Measurements from ENCODE around the gene NLRP4.

NLRP4 gene

DNA sequence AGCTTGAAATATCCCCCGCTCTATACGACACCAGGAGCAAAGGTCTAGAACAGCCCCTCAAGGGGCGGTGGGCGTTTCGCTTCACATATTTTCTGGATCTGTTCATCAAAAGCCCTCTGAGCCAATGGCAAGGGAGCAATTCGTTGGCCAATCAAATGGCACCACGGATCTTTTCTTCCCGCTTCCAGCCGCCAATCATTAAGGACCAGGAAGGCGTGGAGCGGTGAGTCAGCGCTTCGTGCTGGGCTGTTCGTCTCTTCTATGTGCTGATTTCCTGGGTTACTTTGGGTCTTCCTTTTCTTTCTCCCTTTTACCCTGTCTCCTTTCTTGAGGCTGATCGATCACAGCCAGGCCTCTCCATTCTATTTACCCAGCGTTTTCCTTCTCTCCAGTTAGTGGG, at the start of gene NLRP4:
NLRP4 (plus strand) TSS at position 201 of the 400 bp plus-strand sequence. CDS start 15,541 bp downstream, outside the sequence.
- no peaks in the 10 kb centered on the region for H3K9me2 ChIP-seq (replicated peaks; ENCODE audit: insufficient read depth, low read length)
- no peaks in the 10 kb centered on the region for H3K9me3 ChIP-seq (replicated peaks; ENCODE audit: insufficient read depth, low read length)
- TF ChIP-seq, protein P1, sequence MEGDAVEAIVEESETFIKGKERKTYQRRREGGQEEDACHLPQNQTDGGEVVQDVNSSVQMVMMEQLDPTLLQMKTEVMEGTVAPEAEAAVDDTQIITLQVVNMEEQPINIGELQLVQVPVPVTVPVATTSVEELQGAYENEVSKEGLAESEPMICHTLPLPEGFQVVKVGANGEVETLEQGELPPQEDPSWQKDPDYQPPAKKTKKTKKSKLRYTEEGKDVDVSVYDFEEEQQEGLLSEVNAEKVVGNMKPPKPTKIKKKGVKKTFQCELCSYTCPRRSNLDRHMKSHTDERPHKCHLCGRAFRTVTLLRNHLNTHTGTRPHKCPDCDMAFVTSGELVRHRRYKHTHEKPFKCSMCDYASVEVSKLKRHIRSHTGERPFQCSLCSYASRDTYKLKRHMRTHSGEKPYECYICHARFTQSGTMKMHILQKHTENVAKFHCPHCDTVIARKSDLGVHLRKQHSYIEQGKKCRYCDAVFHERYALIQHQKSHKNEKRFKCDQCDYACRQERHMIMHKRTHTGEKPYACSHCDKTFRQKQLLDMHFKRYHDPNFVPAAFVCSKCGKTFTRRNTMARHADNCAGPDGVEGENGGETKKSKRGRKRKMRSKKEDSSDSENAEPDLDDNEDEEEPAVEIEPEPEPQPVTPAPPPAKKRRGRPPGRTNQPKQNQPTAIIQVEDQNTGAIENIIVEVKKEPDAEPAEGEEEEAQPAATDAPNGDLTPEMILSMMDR (IDR thresholded peaks at IDR 0.05; ENCODE audit: low read length): no peak
- TF ChIP-seq EZH2 (optimal IDR thresholded peaks at IDR 0.05; ENCODE audit: low read depth, low read length) (no peak), EZH2phosphoT487 (IDR thresholded peaks at IDR 0.05; ENCODE audit: low read length) (no peak)
- peaks cover 32% of the 10 kb centered on the region for H3F3A ChIP-seq (ENCODE audit: insufficient read depth, low read length)
- H3K4me2 ChIP-seq (ENCODE audit: low read depth, low read length): no peak within 1 kb of the TSS
- no peak within 1 kb of the TSS for H3K27ac ChIP-seq (ENCODE audit: low read length)
- H2AFZ ChIP-seq (ENCODE audit: low read length): no peak within 1 kb of the TSS
- H4K20me1 ChIP-seq (ENCODE audit: insufficient read depth, low read length): no peaks in the 10 kb centered on the region
- H3K4me1 ChIP-seq (ENCODE audit: low read length): peaks cover 26% of the 10 kb centered on the region
- no peaks in the 10 kb centered on the region for H3K79me2 ChIP-seq (ENCODE audit: low read length)
- no peaks in the 10 kb centered on the region for H3K27me3 ChIP-seq (replicated peaks; ENCODE audit: insufficient read depth, low read length)
- DNase-seq: no peak
- H3K9ac ChIP-seq (ENCODE audit: low read length): no peak within 1 kb of the TSS
- no peak within 1 kb of the TSS for H3K4me3 ChIP-seq (ENCODE audit: low read length)
- H3K36me3 ChIP-seq (replicated peaks; ENCODE audit: insufficient read depth, low read length): no peaks in the 10 kb centered on the region; the same call in 1 of the 2 replicates

DNA sequence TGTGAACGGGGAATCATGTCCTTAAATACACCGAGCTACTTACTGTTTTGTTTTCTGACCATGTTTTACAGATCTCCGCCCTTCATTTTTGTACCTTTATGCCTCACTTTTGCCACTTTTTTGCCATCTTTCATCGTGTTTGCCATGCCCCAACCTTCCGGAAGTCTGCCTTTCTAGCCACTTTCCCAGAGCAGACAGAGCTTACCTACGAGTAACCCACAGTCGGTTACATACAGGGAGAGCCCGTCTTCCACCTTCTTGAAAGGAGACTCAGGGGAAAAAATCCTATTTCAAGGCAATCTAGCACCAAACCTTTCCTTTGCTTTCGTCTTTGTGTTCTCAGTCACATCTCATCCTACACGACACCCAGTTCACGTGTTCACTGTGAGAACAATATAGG, 41.3 kb upstream of the NLRP4 start:
- TF ChIP-seq EZH2phosphoT487 (IDR thresholded peaks at IDR 0.05; ENCODE audit: low read length) (no peak), EZH2 (optimal IDR thresholded peaks at IDR 0.05; ENCODE audit: low read depth, low read length) (no peak)
- TF ChIP-seq, protein P1 (IDR thresholded peaks at IDR 0.05; ENCODE audit: low read length): no peak
- Histone ChIP-seq H3K9me3 (replicated peaks; ENCODE audit: insufficient read depth, low read length) (no peaks in the 10 kb centered on the region), H3K27ac (ENCODE audit: low read length) (no peak overlapping the region), H3K79me2 (ENCODE audit: low read length) (no peaks in the 10 kb centered on the region), H3F3A (ENCODE audit: insufficient read depth, low read length) (no peaks in the 10 kb centered on the region), H3K4me3 (ENCODE audit: low read length) (no peak overlapping the region), H3K4me1 (ENCODE audit: low read length) (0 out of 2 replicates have a peak, but pooled peaks cover 8% of the 10 kb centered on the region), H3K4me2 (ENCODE audit: low read depth, low read length) (no peak overlapping the region), H3K27me3 (replicated peaks; ENCODE audit: insufficient read depth, low read length) (no peaks in the 10 kb centered on the region), H3K36me3 (replicated peaks; ENCODE audit: insufficient read depth, low read length) (no peaks in the 10 kb centered on the region), H3K9me2 (replicated peaks; ENCODE audit: insufficient read depth, low read length) (no peaks in the 10 kb centered on the region), H4K20me1 (ENCODE audit: insufficient read depth, low read length) (no peaks in the 10 kb centered on the region), H3K9ac (ENCODE audit: low read length) (no peak overlapping the region), H2AFZ (ENCODE audit: low read length) (no peak overlapping the region)
- DNase-seq: no peak

GRCh38 chr19:55801416-55801815, 34.9 kb upstream of the NLRP4 start:
- Histone ChIP-seq H2AFZ (ENCODE audit: low read length) (no peak overlapping the region), H3K79me2 (ENCODE audit: low read length) (no peaks in the 10 kb centered on the region), H3K9me3 (replicated peaks; ENCODE audit: insufficient read depth, low read length) (no peaks in the 10 kb centered on the region), H3K27ac (ENCODE audit: low read length) (no peak overlapping the region), H3K36me3 (replicated peaks; ENCODE audit: insufficient read depth, low read length) (no peaks in the 10 kb centered on the region), H3K4me2 (ENCODE audit: low read depth, low read length) (no peak overlapping the region), H3F3A (ENCODE audit: insufficient read depth, low read length) (no peaks in the 10 kb centered on the region), H3K4me1 (ENCODE audit: low read length) (no peaks in the 10 kb centered on the region), H3K9me2 (replicated peaks; ENCODE audit: insufficient read depth, low read length) (no peaks in the 10 kb centered on the region), H3K27me3 (replicated peaks; ENCODE audit: insufficient read depth, low read length) (no peaks in the 10 kb centered on the region), H3K9ac (ENCODE audit: low read length) (no peak overlapping the region), H3K4me3 (ENCODE audit: low read length) (no peak overlapping the region), H4K20me1 (ENCODE audit: insufficient read depth, low read length) (no peaks in the 10 kb centered on the region)
- no peak for DNase-seq
- TF ChIP-seq, protein P1 (IDR thresholded peaks at IDR 0.05; ENCODE audit: low read length): no peak
- TF ChIP-seq EZH2 (optimal IDR thresholded peaks at IDR 0.05; ENCODE audit: low read depth, low read length) (no peak), EZH2phosphoT487 (IDR thresholded peaks at IDR 0.05; ENCODE audit: low read length) (no peak)
